Endothelial cell of umbilical vein (primary cell): ENCODE data around the gene SEMA4B.

ENCODE experiments used
- EZH2 ChIP-seq: IDR thresholded peaks from 2 replicates; pipeline ENCODE4 v1.6.1; 2012; ENCODE audit warnings: borderline replicate concordance, low read depth, mild to moderate bottlenecking, moderate library complexity, low read length, inconsistent platforms; ENCODE audit not compliant: severe bottlenecking
- POLR2A ChIP-seq: IDR thresholded peaks from 2 replicates; pipeline ENCODE4 v1.6.1; 2012; ENCODE audit warnings: low read depth, mild to moderate bottlenecking, control low read depth, low read length
- POLR2AphosphoS5 ChIP-seq: IDR thresholded peaks from 2 replicates; pipeline ENCODE4 v1.6.1; 2012; ENCODE audit warnings: low read depth, mild to moderate bottlenecking, control low read depth, low read length, moderate library complexity; ENCODE audit not compliant: insufficient read depth
- TF ChIP-seq, protein P1 (sequence below), 2 donors: IDR thresholded peaks; 1 replicate in 1 of 2; 2 replicates in 1 of 2; pipeline ENCODE4 v1.5.1; 2011; ENCODE audit warnings: low read length in 2 of 2, mild to moderate bottlenecking in 2 of 2, moderate library complexity in 2 of 2, control low read depth in 1 of 2, inconsistent platforms in 1 of 2, low read depth in 1 of 2; ENCODE audit not compliant: insufficient read depth in 1 of 2; ENCODE audit errors: extremely low read depth in 1 of 2

DNA sequence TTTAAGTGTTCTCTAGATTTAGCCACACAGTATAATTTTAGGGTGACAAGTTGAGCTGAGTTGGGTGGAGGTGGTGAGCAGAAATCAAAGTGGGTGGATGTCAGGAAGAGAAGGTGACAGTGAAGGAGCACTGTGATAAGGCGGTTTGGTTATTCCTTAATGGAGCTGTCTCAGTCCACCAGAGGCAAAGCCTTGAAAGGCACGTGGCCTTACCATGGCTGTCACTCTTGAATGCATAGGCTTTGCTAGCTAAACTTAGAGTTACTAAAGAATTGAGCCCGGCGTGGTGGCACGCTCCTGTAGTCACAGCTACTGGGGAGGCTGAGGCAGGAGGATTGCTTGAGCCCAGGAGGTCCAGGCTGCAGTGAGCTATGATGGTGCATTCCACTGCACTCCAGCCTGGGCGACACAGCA, 47.7 kb downstream of the SEMA4B start:
- no peak for TF ChIP-seq POLR2A
- no peak for TF ChIP-seq EZH2
- TF ChIP-seq, protein P1, sequence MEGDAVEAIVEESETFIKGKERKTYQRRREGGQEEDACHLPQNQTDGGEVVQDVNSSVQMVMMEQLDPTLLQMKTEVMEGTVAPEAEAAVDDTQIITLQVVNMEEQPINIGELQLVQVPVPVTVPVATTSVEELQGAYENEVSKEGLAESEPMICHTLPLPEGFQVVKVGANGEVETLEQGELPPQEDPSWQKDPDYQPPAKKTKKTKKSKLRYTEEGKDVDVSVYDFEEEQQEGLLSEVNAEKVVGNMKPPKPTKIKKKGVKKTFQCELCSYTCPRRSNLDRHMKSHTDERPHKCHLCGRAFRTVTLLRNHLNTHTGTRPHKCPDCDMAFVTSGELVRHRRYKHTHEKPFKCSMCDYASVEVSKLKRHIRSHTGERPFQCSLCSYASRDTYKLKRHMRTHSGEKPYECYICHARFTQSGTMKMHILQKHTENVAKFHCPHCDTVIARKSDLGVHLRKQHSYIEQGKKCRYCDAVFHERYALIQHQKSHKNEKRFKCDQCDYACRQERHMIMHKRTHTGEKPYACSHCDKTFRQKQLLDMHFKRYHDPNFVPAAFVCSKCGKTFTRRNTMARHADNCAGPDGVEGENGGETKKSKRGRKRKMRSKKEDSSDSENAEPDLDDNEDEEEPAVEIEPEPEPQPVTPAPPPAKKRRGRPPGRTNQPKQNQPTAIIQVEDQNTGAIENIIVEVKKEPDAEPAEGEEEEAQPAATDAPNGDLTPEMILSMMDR (IDR thresholded peaks at IDR 0.05; ENCODE audit: extremely low read depth in 1 of 2, insufficient read depth in 1 of 2, low read depth in 1 of 2, low read length in 2 of 2) = no peak
- TF ChIP-seq POLR2AphosphoS5 = no peak
